SH-SY5Y (cell line): Measurements from ENCODE around the gene SLC8A2.

ENCODE experiments used
- GATA2 ChIP-seq: IDR thresholded peaks from 2 replicates; pipeline ENCODE4 v1.6.1; 2011; ENCODE audit warnings: mild to moderate bottlenecking, low read depth, low read length
- GATA3 ChIP-seq: IDR thresholded peaks from 2 replicates; pipeline ENCODE4 v1.6.1; 2011; ENCODE audit warnings: low read depth, mild to moderate bottlenecking, low read length, moderate library complexity

DNA sequence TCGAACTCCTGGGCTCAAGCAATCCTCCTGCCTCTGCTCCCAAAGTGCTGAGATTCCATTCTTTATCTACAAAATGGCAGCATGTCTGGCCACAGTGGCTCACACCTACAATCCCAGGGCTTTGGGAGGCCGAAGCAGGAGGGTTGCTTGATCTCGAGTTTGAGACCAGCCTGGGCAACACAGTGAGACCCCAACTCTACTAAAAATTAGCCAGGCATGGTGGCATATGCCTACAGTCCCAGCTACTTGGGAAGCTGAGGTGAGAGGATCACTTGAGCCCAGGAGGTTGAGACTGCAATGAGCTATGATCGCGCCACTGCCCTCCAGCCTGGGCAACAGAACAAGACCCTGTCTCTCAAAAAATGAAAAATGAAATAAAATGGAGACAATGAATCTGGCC is 37.0 kb upstream of the SLC8A2 start:
- no peak for TF ChIP-seq GATA2
- TF ChIP-seq GATA3: no peak
